Erythroblast (primary cell): Measurements from ENCODE around the gene HPS1.

Experiments
- DNase-seq, 2 experiments: peaks; one replicate each; lab custom pipeline; 2025; lab: John Stamatoyannopoulos, UW
- GATA1 ChIP-seq: IDR thresholded peaks from 2 replicates; pipeline ENCODE4 v1.6.1; 2011; ENCODE audit warnings: low read depth, mild to moderate bottlenecking, control low read depth, low read length, moderate library complexity
- POLR2A ChIP-seq: IDR thresholded peaks from 2 replicates; pipeline ENCODE4 v1.6.1; 2011; ENCODE audit warnings: mild to moderate bottlenecking, low read length

HPS1 gene

DNA sequence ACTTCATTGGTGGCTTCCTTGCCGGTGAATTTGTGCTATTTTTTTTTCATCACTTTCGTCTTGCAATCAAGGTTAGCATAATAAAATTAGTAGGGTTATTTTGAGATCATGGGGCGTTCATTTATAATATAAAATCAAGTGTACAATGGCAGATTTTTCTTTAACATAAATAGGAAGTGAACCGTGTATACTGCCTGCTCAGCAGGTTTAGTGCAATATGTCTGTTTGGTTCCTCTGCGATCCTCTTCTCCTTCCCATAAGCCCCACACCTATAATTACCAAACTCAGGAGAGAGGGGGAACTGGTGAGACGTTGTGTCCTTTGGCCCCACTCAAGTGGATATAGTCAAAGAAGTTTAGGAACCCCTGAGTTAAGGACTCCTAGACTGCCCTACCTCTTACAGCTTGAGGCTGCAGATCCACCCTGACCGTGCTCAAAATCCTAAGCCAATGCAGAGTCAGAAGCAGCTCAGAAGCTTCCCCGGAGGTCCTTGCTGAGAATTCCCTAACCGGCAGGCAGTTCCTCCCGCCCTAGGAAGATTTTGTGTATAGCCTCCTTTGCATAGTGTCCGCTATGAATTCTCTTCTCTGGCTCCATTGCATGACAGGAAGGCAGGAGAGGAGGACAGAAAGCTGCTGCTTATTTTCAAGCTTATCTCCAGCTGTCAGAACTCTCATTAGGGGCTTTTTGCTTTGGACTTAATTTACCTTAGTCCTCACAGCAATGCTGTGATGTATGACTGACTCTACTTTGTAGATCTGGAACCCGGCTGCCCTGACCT, 73.3 kb downstream of the HPS1 start:
- DNase-seq, result no peak
- TF ChIP-seq POLR2A (no peak), GATA1 (no peak)

DNA sequence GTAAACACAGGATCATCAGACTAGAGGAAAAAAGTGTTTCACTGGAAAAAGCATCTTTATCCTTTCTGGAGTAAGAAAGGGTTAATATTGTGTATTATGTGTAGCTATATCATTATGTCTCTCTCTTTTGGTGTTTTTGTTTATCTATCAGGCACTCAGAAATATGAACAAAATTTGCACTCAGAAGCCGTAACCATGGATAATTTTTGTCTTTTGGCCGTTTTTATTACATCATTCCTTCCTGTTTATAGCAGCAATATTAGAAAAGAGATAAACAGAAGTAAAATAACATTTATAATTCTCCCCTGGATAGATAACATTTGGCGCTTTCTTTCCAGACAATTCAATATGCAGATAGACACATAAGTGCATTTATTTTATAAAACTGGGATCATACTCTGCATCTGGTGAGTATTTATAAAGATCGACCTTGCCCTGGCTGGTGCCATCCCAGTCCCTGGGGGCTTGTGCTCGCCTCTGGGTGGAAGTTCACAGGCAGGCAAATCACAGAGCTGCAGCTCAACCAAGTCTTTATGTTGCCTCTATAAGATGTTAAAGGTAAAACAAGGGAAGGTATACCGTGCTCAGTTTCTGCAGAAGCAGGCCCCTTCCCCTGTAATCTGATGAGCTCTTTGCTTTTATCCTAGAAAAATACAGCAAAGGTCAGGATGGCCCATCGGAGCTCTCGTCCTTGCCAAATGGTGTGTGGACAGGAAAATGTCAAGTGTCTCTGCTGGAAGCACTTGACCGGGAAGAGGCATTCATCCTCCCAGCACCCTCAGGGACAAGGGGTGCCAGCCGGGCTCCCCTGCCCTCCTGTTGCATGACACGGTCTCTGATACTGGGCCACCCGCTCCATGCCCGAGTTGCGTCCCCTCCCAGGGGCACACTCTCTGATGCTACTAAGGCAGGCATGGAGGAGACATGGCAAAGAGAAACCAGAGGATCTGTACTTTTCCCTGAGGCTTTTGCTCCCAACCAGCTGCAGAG, 75.6 kb downstream of the HPS1 start:
- TF ChIP-seq POLR2A, result no peak
- no peak for TF ChIP-seq GATA1
- no peak for DNase-seq

DNA sequence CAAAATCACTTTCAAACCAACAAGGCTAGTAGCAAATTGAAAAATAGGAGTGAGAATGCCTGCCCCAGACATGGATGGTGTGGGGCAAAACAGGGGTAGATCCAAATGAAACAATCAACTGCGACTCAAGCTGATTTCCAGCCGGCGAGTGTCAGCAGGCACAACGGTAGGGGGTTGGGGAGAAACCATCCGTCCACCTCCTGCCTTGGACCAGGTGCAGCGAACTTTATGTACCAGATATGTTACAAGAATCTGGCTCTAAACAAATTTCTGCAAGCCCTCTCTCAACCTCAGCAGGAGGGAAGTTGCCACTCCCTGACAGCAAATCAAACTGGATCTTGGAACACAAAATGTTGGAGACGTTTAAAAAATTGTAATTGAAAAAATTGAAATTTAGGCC, 76.9 kb downstream of the HPS1 start:
- TF ChIP-seq GATA1 (no peak), POLR2A (no peak)

DNA sequence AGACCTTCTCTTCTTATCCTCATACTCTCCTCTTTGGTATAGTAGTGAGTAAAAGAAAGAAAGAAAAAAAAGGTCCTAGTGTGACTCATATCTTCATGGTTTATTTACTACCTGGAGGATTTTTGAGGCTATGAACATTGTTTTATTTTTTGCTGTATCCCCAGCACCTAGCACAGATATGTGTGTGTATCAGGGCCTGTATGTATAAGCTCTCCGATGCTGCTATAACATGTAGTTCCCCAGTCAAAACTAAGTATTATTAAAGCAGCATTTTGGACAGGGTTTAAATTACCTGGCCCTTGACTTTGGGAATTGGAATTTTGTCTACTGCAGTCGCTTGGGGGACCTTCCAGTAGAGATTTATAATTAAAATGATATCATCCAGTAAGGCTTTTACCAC, 78.1 kb downstream of the HPS1 start:
- TF ChIP-seq POLR2A, result no peak
- no peak for TF ChIP-seq GATA1

More for the DNA sequence above, 76.9 kb downstream of the HPS1 start:
- no peak for DNase-seq

DNA sequence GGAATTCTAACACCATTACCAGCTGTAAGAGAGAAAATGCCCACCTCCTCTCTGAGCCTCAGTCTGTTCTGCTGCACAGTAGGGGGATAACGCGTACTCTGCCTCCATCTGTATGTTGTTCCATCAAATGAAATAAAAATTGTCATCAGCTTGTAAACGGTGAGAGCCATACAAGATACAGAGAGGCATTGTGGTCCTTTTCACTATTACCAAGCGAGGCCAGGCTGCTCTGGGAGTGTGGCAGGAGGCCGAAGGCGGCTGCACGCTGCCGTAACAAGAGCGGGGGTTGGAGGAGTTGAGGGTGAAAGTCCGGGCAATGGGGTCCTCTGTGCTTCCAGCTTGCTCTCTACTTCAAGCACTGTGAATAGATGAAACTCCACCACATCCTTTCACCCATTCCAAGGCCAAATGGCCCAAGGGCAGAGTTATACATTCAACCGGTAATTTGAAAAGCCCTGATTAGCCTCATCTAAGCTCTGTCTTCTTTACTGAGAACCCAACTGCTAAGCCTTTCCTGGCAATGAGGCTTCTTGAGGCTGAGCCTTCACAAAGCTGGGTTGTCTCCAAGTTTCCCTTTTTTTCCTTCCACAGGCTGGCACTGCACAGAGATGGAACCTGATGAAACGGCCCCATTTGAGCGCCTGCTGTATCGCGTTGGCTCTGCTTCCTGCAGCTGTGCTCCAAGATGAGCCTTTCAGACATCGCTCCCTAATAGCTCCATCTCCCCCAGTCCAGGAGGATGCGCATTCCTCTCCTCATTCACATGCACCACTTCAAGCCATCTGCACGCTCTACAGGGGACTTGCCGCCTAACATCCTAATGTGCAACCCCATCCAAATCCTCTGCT, 78.9 kb downstream of the HPS1 start:
- DNase-seq, result no peak
- TF ChIP-seq GATA1, result no peak
- no peak for TF ChIP-seq POLR2A

More for the DNA sequence above, 78.1 kb downstream of the HPS1 start:
- DNase-seq, result no peak
